ENCODE data around the gene SLC45A1. TPM values are rescaled to one million over a fixed set of nuclear protein-coding genes. Genes with fewer than 3 reads are reported as not detected.

Gene SLC45A1
- total RNA-seq, 2 experiments from 2014 or later, result 0.88 to 0.98 TPM

DNA sequence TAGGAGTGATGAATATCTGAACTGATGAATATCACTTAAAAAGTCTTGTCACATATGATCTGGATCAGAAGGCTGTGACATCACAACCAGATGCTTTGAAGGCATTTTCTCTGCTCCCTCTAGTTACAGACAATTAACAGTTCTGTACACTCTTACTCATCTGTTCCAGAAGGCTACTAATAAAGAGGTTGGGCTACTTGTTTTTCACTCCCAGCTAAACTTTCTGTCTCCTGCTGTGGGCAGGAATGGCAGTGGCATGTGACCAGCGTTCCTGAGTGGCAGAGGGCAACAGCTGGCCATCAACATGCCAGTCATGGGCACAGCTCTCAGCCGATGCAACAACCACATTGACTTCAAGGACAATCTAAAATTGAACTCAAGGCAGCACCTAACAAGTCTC, 66.7 kb downstream of the SLC45A1 start:
- no peak for TF ChIP-seq CTCF (IDR thresholded peaks at IDR 0.05)
- Histone ChIP-seq H3K36me3 (ENCODE audit: insufficient read depth, low read length) (peaks cover 42% of the 10 kb centered on the region), H3K4me1 (ENCODE audit: insufficient read depth, low read length) (peaks cover 58% of the 10 kb centered on the region), H3K4me3 (ENCODE audit: low read length) (no peak overlapping the region), H3K9me3 (ENCODE audit: control insufficient read depth in 1 of 2, insufficient read depth in 1 of 2, low read length in 2 of 2) (no peaks in the 10 kb centered on the region), H3K27ac (ENCODE audit: low read depth in 1 of 2, low read length in 2 of 2) (no peak overlapping the region), H3K27me3 (ENCODE audit: control insufficient read depth in 1 of 2, insufficient read depth in 2 of 2, low read length in 2 of 2) (no peaks in the 10 kb centered on the region)
- Mint-ChIP-seq H3K27me3 (no peaks in the 10 kb centered on the region), H3K4me1 (ENCODE audit: low read depth) (peaks cover 88% of the 10 kb centered on the region), H3K9me3 (no peaks in the 10 kb centered on the region), H3K27ac (peak overlapping the region; percentile 98), H3K4me3 (peak overlapping the region; percentile 72), H3K36me3 (ENCODE audit: low read depth) (peaks cover 56% of the 10 kb centered on the region)
- POLR2A ChIA-PET, result no interaction called here
- DNase-seq (no peak), ATAC-seq (ENCODE audit: poor library complexity) (peak; percentile 20)
- intact Hi-C loops (cut with DNase I, micrococcal nuclease), result loop anchor here in 1 of 2 experiments (5.0 kb wide), 1 partner anchor 38 kb away; no protein-coding TSS in a partner anchor
- CTCF ChIA-PET, result interaction anchor here (0.7 to 1.6 kb wide), 3 partner anchors 10 to 46 kb away, joined by 3 to 4 read pairs (median 4); no protein-coding TSS in a partner anchor

GRCh38 chr1:8386247-8386646, 68.3 kb downstream of the SLC45A1 start:
- Histone ChIP-seq H3K9me3 (ENCODE audit: control insufficient read depth in 1 of 2, insufficient read depth in 1 of 2, low read length in 2 of 2) (no peaks in the 10 kb centered on the region), H3K36me3 (ENCODE audit: insufficient read depth, low read length) (peaks cover 35% of the 10 kb centered on the region), H3K4me1 (ENCODE audit: insufficient read depth, low read length) (peaks cover 57% of the 10 kb centered on the region), H3K27me3 (ENCODE audit: control insufficient read depth in 1 of 2, insufficient read depth in 2 of 2, low read length in 2 of 2) (no peaks in the 10 kb centered on the region), H3K27ac (ENCODE audit: low read depth in 1 of 2, low read length in 2 of 2) (no peak overlapping the region), H3K4me3 (ENCODE audit: low read length) (no peak overlapping the region)
- Mint-ChIP-seq H3K4me3 (no peak overlapping the region), H3K27ac (peak overlapping the region; percentile 67), H3K36me3 (ENCODE audit: low read depth) (peaks cover 65% of the 10 kb centered on the region), H3K4me1 (ENCODE audit: low read depth) (peaks cover 90% of the 10 kb centered on the region), H3K27me3 (no peaks in the 10 kb centered on the region), H3K9me3 (no peaks in the 10 kb centered on the region)
- ATAC-seq (ENCODE audit: poor library complexity), result no peak
- ChIA-PET POLR2A (interaction anchor here (0.6 to 1.0 kb wide), 4 partner anchors 17 to 274 kb away, joined by 3 to 4 read pairs (median 4); no protein-coding TSS in a partner anchor), CTCF (interaction anchor here (0.6 to 1.7 kb wide), 4 partner anchors 11 to 47 kb away, joined by 3 to 5 read pairs (median 4); no protein-coding TSS in a partner anchor)
- no peak for DNase-seq
- no peak for TF ChIP-seq CTCF (IDR thresholded peaks at IDR 0.05)
- intact Hi-C loops (cut with DNase I, micrococcal nuclease), result no loop called here

DNA sequence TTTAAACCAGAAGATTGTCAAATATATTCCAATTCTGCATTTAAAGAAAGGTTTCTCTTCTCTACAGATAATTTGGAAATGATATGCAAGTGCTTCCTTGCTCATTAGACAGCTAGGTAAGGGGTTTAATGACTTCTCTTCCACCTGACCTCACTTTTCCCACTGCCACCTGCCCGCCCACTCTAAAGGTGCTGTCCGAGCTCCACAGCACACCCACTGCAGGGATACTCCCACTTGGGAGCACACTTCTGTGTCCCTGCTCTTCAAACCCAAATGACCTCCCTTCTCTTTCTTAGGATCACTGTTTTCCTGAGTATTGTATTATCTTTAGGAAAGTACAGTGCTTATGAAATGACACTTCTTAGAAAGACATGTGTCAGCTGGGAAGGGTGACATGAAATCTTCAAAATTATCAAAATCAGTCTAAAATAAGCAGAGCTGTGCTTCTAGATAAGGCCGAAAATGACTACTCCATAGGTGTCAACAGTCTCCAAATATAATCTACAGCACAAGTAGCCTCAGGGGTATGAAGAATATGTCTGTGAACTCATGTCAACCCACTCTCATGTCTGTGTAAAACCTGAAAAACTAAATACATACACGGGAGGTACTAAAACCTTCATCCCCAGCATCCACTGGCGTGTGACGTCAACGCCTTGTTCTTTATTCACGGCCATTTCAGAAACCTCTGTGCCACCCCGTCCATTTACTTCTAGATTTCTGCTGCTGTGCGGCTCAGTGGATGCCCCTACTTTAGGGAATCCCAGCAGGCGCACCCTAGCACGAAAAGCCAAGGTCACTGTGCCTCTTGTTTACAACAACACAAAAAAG, 71.0 kb downstream of the SLC45A1 start:
- H3K36me3 Mint-ChIP-seq (ENCODE audit: low read depth), result peaks cover 74% of the 10 kb centered on the region
- peak overlapping the region; percentile 68 for H3K27ac Mint-ChIP-seq
- no peaks in the 10 kb centered on the region for H3K9me3 Mint-ChIP-seq
- no peak for ATAC-seq (ENCODE audit: poor library complexity)
- Histone ChIP-seq H3K4me1 (ENCODE audit: insufficient read depth, low read length) (peaks cover 53% of the 10 kb centered on the region), H3K27ac (ENCODE audit: low read depth in 1 of 2, low read length in 2 of 2) (no peak overlapping the region), H3K9me3 (ENCODE audit: control insufficient read depth in 1 of 2, insufficient read depth in 1 of 2, low read length in 2 of 2) (no peaks in the 10 kb centered on the region), H3K27me3 (ENCODE audit: control insufficient read depth in 1 of 2, insufficient read depth in 2 of 2, low read length in 2 of 2) (no peaks in the 10 kb centered on the region), H3K36me3 (ENCODE audit: insufficient read depth, low read length) (peaks cover 48% of the 10 kb centered on the region), H3K4me3 (ENCODE audit: low read length) (no peak overlapping the region)
- TF ChIP-seq CTCF (IDR thresholded peaks at IDR 0.05), result no peak
- no peaks in the 10 kb centered on the region for H3K27me3 Mint-ChIP-seq
- intact Hi-C loops (cut with DNase I, micrococcal nuclease), result no loop called here
- H3K4me3 Mint-ChIP-seq, result peak overlapping the region; percentile 0
- peaks cover 90% of the 10 kb centered on the region for H3K4me1 Mint-ChIP-seq (ENCODE audit: low read depth)
- DNase-seq, result no peak
- ChIA-PET POLR2A (interaction anchor here (0.6 kb wide), 1 partner anchor 429 kb away, joined by 6 read pairs; the partner anchor contains the start of gene RERE), CTCF (interaction anchor here (0.7 kb wide), 1 partner anchor 21 kb away, joined by 3 read pairs; no protein-coding TSS in a partner anchor)
